Measurements from ENCODE around the gene TIMM23. TPM values are rescaled to one million over a fixed set of nuclear protein-coding genes. Genes with fewer than 3 reads are reported as not detected.
A peak's percentile ranks its signal among the peaks of the same experiment; 100 is the strongest.
"Not testable (repeated sequence)": the region's sequence is repeated elsewhere in the genome, so short reads cannot be mapped to it uniquely, and the experiment has no call there.

TIMM23 gene
- total and polyA plus RNA-seq, 3 experiments from 2014 or later: 65.3 to 101 (median 96.4) TPM

DNA sequence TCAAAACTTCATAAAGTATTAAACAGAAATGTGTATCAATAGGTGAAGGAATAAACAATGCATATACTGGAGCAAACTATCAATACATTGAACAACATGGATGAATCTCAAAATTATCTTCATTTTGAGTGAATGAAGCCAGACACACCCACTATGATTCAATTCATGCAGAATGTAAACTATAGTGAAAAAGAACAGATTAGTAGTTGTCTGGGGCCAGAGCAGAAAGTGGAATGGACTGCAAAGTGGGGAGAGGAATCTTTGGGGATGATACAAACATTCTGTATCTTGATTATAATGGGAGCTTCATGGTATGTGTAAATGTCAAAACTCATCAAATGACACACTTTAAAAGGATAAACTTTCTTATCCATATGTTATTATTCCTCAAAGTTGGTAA lies 23.5 kb upstream of the TIMM23 start:
- DNase-seq; H3K9me3 Mint-ChIP-seq; H3K4me3 ChIP-seq (ENCODE audit: low read length); H3K27me3 ChIP-seq (ENCODE audit: insufficient read depth, low read length, poor library complexity, severe bottlenecking); H3K4me1 ChIP-seq (ENCODE audit: insufficient read depth, low read length); CTCF ChIA-PET; H3K27ac Mint-ChIP-seq; H3K27ac ChIP-seq (ENCODE audit: low read depth, low read length); H3K4me1 Mint-ChIP-seq; POLR2A ChIA-PET; H3K36me3 ChIP-seq (ENCODE audit: insufficient read depth, low read length); H3K27me3 Mint-ChIP-seq; H3K4me3 Mint-ChIP-seq; H3K9me3 ChIP-seq (ENCODE audit: low read length): not testable (repeated sequence)
- peaks cover 0 to 43% (median 0%) of the 10 kb centered on the region in 3 donors for H3K36me3 Mint-ChIP-seq

DNA sequence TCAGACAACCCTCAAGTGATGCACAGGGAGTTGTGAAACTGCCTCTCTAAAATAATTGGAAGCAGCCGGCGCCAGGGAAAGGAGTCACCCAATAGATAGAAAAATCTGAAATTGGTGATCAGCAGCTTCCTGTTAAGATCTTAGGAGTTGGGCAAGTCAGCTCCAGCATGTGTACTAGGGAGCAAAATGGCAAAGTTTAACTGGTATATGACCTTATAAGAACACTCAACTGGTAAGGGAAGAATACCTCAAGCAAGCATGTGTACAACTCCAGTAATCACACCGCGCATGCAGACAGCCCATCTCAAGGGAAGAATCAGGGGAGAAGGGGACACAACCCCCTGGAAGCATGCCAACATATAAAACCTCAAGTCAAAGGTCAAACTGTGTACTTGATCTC lies 17.9 kb upstream of the TIMM23 start:
- H3K9me3 ChIP-seq (ENCODE audit: low read length); CTCF ChIA-PET; H3K27me3 ChIP-seq (ENCODE audit: insufficient read depth, low read length, poor library complexity, severe bottlenecking); H3K9me3 Mint-ChIP-seq; H3K27ac Mint-ChIP-seq; H3K4me3 Mint-ChIP-seq; H3K27me3 Mint-ChIP-seq; POLR2A ChIA-PET; H3K4me3 ChIP-seq (ENCODE audit: low read length); H3K4me1 Mint-ChIP-seq; H3K4me1 ChIP-seq (ENCODE audit: insufficient read depth, low read length); DNase-seq; H3K36me3 ChIP-seq (ENCODE audit: insufficient read depth, low read length); H3K27ac ChIP-seq (ENCODE audit: low read depth, low read length): not testable (repeated sequence)
- peaks cover 0 to 37% (median 3%) of the 10 kb centered on the region in 3 donors for H3K36me3 Mint-ChIP-seq

DNA sequence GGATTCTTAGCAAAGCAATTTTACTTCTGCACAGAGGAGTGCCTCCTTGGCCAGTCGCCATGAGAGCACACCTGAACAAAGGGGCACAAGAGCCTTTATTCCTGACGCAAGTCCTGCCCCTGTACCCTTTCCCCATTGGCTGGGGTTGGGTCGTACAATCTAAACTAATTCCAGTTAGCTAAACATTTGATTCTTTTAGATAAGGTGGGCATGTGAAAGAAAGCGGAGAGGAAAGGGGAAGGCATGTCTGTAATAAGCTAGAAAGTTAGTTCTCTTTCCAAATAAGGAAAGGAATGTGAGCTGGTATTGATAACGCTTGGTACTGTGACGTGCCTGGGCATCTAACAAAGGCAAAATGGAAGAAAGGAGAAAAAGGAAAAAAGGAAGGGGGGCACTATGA lies 15.7 kb upstream of the TIMM23 start:
- CTCF ChIA-PET; H3K4me3 ChIP-seq (ENCODE audit: low read length); H3K9me3 ChIP-seq (ENCODE audit: low read length); H3K9me3 Mint-ChIP-seq; H3K36me3 ChIP-seq (ENCODE audit: insufficient read depth, low read length); H3K27ac Mint-ChIP-seq; H3K4me1 Mint-ChIP-seq; DNase-seq; H3K4me1 ChIP-seq (ENCODE audit: insufficient read depth, low read length); H3K27me3 ChIP-seq (ENCODE audit: insufficient read depth, low read length, poor library complexity, severe bottlenecking); H3K27me3 Mint-ChIP-seq; H3K27ac ChIP-seq (ENCODE audit: low read depth, low read length); H3K4me3 Mint-ChIP-seq; POLR2A ChIA-PET: not testable (repeated sequence)
- H3K36me3 Mint-ChIP-seq: peaks cover 0 to 29% (median 3%) of the 10 kb centered on the region in 3 donors

DNA sequence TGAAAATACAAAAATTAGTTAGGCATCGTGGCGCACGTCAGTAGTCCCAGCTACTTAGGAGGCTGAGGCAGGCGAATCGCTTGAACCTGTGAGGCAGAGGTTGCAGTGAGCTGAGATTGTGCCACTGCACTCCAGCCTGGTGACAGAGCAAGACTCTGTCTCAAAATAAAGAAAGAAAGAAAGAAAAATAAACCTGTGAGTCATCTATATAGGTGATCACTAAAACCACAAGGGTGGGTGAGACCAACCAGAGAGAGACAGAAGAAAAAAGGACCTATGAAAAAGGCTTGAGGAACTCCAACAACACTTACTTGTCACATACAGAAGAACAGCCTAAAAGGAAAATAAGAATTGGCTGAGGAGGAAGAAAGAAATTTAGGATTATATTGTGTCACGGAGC lies 14.4 kb upstream of the TIMM23 start:
- H3K4me1 ChIP-seq (ENCODE audit: insufficient read depth, low read length); POLR2A ChIA-PET; H3K27ac ChIP-seq (ENCODE audit: low read depth, low read length); H3K36me3 ChIP-seq (ENCODE audit: insufficient read depth, low read length); H3K9me3 ChIP-seq (ENCODE audit: low read length); CTCF ChIA-PET; DNase-seq; H3K27me3 ChIP-seq (ENCODE audit: insufficient read depth, low read length, poor library complexity, severe bottlenecking); H3K27me3 Mint-ChIP-seq; H3K9me3 Mint-ChIP-seq; H3K27ac Mint-ChIP-seq; H3K4me3 Mint-ChIP-seq; H3K4me3 ChIP-seq (ENCODE audit: low read length); H3K4me1 Mint-ChIP-seq: not testable (repeated sequence)
- peaks cover 0 to 33% (median 3%) of the 10 kb centered on the region in 3 donors for H3K36me3 Mint-ChIP-seq

DNA sequence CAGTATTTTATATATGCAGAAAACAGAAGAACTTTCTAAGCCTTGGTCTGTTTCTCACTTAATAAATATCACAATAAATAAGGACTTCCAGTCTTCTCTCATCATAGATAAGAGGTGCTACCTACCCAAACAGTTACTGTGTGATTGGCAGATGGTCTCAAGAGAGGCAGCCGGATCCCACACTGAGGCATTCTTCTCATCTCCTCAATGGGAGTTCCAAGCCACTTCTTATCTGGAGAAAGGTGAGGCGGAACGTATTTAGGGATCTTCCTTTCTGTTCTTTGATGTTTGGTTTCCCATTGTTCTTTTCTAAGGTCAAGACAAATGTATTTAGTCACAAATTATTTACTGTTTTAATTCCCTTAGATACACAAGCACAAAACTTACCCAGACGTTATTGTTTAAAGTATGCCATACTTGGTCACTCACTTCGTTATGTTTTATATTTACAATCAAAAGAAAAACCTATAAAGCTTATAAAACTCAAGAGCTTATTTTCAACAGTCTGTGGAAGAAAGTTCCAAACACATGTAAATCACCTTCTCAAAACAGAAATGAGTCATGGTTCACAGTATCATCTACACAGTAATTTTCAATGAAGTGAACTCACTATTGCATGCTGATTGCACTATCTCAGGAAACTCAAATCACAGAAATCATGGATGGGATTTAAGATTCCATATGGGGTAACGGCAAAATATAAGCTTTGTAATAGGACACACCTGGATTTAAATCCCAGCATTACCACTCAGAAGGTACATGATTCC lies 9.4 kb upstream of the TIMM23 start:
- H3K27ac Mint-ChIP-seq; DNase-seq; H3K27me3 Mint-ChIP-seq; H3K27me3 ChIP-seq (ENCODE audit: insufficient read depth, low read length, poor library complexity, severe bottlenecking); H3K4me3 Mint-ChIP-seq; H3K4me3 ChIP-seq (ENCODE audit: low read length); H3K4me1 ChIP-seq (ENCODE audit: insufficient read depth, low read length); H3K9me3 Mint-ChIP-seq; CTCF ChIA-PET; POLR2A ChIA-PET; H3K36me3 ChIP-seq (ENCODE audit: insufficient read depth, low read length); H3K27ac ChIP-seq (ENCODE audit: low read depth, low read length); H3K9me3 ChIP-seq (ENCODE audit: low read length): not testable (repeated sequence)
- Mint-ChIP-seq H3K4me1 (peaks cover 11 to 15% (median 15%) of the 10 kb centered on the region in 3 donors), H3K36me3 (peaks cover 0 to 23% (median 4%) of the 10 kb centered on the region in 3 donors)

DNA sequence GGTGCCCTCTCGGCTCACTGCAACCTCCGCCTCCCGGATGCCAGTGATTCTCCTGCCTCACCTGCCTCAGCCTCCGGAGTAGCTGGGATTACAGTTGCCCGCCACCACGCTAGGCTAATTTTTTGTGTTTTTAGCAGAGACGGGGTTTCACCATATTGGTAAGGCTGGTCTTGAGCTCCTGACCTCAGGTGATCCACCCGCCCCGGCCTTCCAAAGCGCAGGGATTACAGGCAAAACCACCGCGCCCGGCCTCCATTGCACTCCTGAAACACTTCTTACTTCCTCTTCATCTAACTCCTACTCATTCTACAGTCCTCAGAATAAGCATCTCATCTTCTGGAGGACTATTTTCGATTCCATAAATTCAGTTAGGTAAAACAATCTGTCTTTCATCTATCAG lies 1.3 kb upstream of the TIMM23 start:
- H3K9me3 Mint-ChIP-seq; POLR2A ChIA-PET; H3K4me1 ChIP-seq (ENCODE audit: insufficient read depth, low read length); CTCF ChIA-PET; H3K27me3 Mint-ChIP-seq; H3K27ac ChIP-seq (ENCODE audit: low read depth, low read length); H3K9me3 ChIP-seq (ENCODE audit: low read length); DNase-seq; H3K36me3 ChIP-seq (ENCODE audit: insufficient read depth, low read length); H3K27me3 ChIP-seq (ENCODE audit: insufficient read depth, low read length, poor library complexity, severe bottlenecking): not testable (repeated sequence)
- Mint-ChIP-seq H3K4me3 (peak overlapping the region; percentile 95 to 100 (median 99)), H3K36me3 (peaks cover 0 to 20% (median 1%) of the 10 kb centered on the region in 3 donors), H3K27ac (peak overlapping the region in 1 of 8 donors; percentile 93), H3K4me1 (peaks cover 49 to 70% (median 68%) of the 10 kb centered on the region in 3 donors)
- peak overlapping the region; percentile 83 for H3K4me3 ChIP-seq (ENCODE audit: low read length)

DNA sequence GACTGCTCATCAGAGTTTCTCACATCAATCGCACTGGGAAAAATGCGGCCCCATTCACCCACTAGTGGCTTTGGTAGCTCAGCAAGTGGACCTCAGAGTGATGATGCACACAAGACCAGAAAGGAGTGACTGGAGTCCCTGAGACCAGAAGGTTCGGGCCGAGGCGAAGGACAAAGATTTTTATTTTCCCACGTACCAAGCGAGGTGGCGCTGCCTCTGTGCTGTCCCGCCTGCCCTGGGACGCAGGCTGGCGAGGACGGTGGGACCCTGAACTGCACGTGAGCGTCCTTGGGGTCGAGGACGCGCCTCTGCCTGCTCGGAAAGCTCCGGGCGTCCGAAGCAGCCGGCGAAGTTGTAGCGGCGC lies 565 bp upstream of the TIMM23 start:
- H3K27me3 ChIP-seq (ENCODE audit: insufficient read depth, low read length, poor library complexity, severe bottlenecking); H3K36me3 ChIP-seq (ENCODE audit: insufficient read depth, low read length); H3K9me3 Mint-ChIP-seq; CTCF ChIA-PET; POLR2A ChIA-PET; H3K9me3 ChIP-seq (ENCODE audit: low read length); H3K4me1 ChIP-seq (ENCODE audit: insufficient read depth, low read length); DNase-seq; H3K27me3 Mint-ChIP-seq: not testable (repeated sequence)
- peak overlapping the region; percentile 83 for H3K4me3 ChIP-seq (ENCODE audit: low read length)
- peak overlapping the region; percentile 95 to 100 (median 99) for H3K4me3 Mint-ChIP-seq
- H3K4me1 Mint-ChIP-seq: peaks cover 47 to 66% (median 63%) of the 10 kb centered on the region in 3 donors
- H3K27ac Mint-ChIP-seq: peak overlapping the region; percentile 36 to 96 (median 86)
- H3K27ac ChIP-seq (ENCODE audit: low read depth, low read length): peak overlapping the region; percentile 78
- H3K36me3 Mint-ChIP-seq: peaks cover 0 to 22% (median 1%) of the 10 kb centered on the region in 3 donors

DNA sequence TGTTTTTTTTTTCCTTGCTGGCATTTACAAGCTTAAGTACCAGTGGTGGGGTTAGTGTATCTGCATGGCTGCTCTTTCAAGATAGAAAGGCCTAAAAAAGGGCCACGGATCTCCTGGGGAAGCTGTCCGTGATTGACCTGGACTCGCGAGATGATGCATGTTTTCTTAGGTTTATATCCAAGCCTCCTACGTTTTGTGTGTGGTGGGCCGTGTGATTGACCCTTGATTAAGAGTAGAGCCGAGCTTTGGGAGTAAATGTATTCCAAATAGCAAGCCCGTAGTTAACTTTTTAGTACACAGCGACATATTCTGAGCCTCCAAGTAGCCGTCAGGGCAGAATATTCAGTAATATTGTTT lies 502 bp downstream of the TIMM23 start:
- Histone ChIP-seq H3K4me3 (ENCODE audit: low read length) (peak overlapping the region; percentile 83), H3K27ac (ENCODE audit: low read depth, low read length) (peak overlapping the region; percentile 78)
- peaks cover 0 to 27% (median 1%) of the 10 kb centered on the region in 3 donors for H3K36me3 Mint-ChIP-seq
- peak overlapping the region; percentile 82 to 98 (median 96) for H3K27ac Mint-ChIP-seq
- H3K27me3 ChIP-seq (ENCODE audit: insufficient read depth, low read length, poor library complexity, severe bottlenecking); H3K4me1 ChIP-seq (ENCODE audit: insufficient read depth, low read length); DNase-seq; H3K36me3 ChIP-seq (ENCODE audit: insufficient read depth, low read length); POLR2A ChIA-PET; H3K9me3 Mint-ChIP-seq; H3K27me3 Mint-ChIP-seq; H3K9me3 ChIP-seq (ENCODE audit: low read length): not testable (repeated sequence)
- H3K4me3 Mint-ChIP-seq: peak overlapping the region; percentile 95 to 100 (median 99)
- peaks cover 40 to 56% (median 55%) of the 10 kb centered on the region in 3 donors for H3K4me1 Mint-ChIP-seq
- CTCF ChIA-PET: interaction anchor here (1.3 kb wide), 1 partner anchor 55 kb away, joined by 3 read pairs; no protein-coding TSS in a partner anchor
